HFF-Myc (cell line): ENCODE measurements around the gene SELL.

Experiments used
- DNase-seq: peaks from one replicate; pipeline ENCODE4 v3.0.0-alpha.2; 2011; ENCODE audit warnings: low read depth; ENCODE audit errors: extremely low read depth
- H3K4me3 ChIP-seq: replicated peaks from 2 replicates; pipeline ENCODE4 v1.5.1; 2011; ENCODE audit warnings: low read depth, mild to moderate bottlenecking, control low read depth, low read length
- CTCF ChIP-seq: IDR thresholded peaks from 2 replicates; pipeline ENCODE4 v1.5.1; 2012; ENCODE audit warnings: mild to moderate bottlenecking, low read depth, low read length, control low read depth; ENCODE audit errors: missing control alignments

SELL gene

GRCh38 chr1:169648709-169649108, 62.7 kb downstream of the SELL start:
- no peak for DNase-seq
- TF ChIP-seq CTCF: no peak
- no peak overlapping the region for H3K4me3 ChIP-seq

- TF ChIP-seq CTCF: no peak
- no peak overlapping the region for H3K4me3 ChIP-seq
- no peak for DNase-seq
These were observed 63.2 kb downstream of the SELL start for GRCh38 chr1:169648187-169648586.

- no peak for TF ChIP-seq CTCF
- no peak for DNase-seq
- H3K4me3 ChIP-seq: no peak overlapping the region
These were observed 63.9 kb downstream of the SELL start for GRCh38 chr1:169647512-169647911.

GRCh38 chr1:169644297-169644696, 67.1 kb downstream of the SELL start:
- no peak for DNase-seq
- TF ChIP-seq CTCF: no peak
- H3K4me3 ChIP-seq: no peak overlapping the region
